PC-9 (cell line): Measurements from ENCODE around the gene JMJD6. TPM values are rescaled to one million over a fixed set of nuclear protein-coding genes. Genes with fewer than 3 reads are reported as not detected.

Experiments
- BruUV-seq: library from RNA; stranded (reverse); fragments of 400-500 nt; replicated peaks from 2 replicates; lab custom pipeline; 2021; lab: Mats Ljungman, UMichigan
- CTCF ChIA-PET: fragments of 300-600 bp; sonication (Branson Sonifier 250); formaldehyde crosslinking; loops from one replicate; lab custom pipeline; 2022; ENCODE audit warnings: antibody characterized with exemption; lab: Charles Lee
- POLR2A ChIA-PET: fragments of 300-600 bp; sonication (Branson Sonifier 250); formaldehyde crosslinking; loops from one replicate; lab custom pipeline; 2022; ENCODE audit warnings: antibody characterized with exemption; ENCODE audit not compliant: unreplicated experiment; lab: Charles Lee
- DNase-seq, 2 experiments: peaks; one replicate each; pipeline versions ENCODE4 v3.0.0 to v3.0.0-alpha.2; 2015 to 2022; ENCODE audit warnings: mixed read lengths in 1 of 2
- H2AFZ ChIP-seq: fragments of 200-600 bp; sonication (generic); 2 replicates; pipeline ENCODE4 v1.8.1; 2017; ENCODE audit warnings: antibody characterized with exemption
- H3F3A ChIP-seq: fragments of 200-600 bp; sonication (generic); 2 replicates; pipeline ENCODE4 v1.8.1; 2017; ENCODE audit warnings: antibody characterized with exemption, mild to moderate bottlenecking, low read depth; ENCODE audit not compliant: insufficient read depth
- H3K27ac ChIP-seq: fragments of 200-600 bp; sonication (generic); 2 replicates; pipeline ENCODE4 v1.6.1; 2016; ENCODE audit warnings: mixed run types
- H3K27me3 ChIP-seq: fragments of 200-600 bp; sonication (generic); 2 replicates; pipeline ENCODE4 v1.6.1; 2016; ENCODE audit warnings: low read depth, mixed run types; ENCODE audit not compliant: insufficient read depth
- H3K36me3 ChIP-seq: fragments of 200-600 bp; sonication (generic); 2 replicates; pipeline ENCODE4 v1.6.1; 2016; ENCODE audit warnings: low read depth, mixed run types
- H3K4me1 ChIP-seq: fragments of 200-600 bp; sonication (generic); replicated peaks from 2 replicates; pipeline ENCODE4 v1.6.1; 2016; ENCODE audit warnings: mixed run types; ENCODE audit not compliant: insufficient read depth
- H3K4me2 ChIP-seq: fragments of 200-600 bp; sonication (generic); 2 replicates; pipeline ENCODE4 v1.6.1; 2017; ENCODE audit warnings: mixed run types
- H3K4me3 ChIP-seq: fragments of 200-600 bp; sonication (generic); 2 replicates; pipeline ENCODE4 v1.6.1; 2016; ENCODE audit warnings: mixed run types
- H3K79me2 ChIP-seq: fragments of 200-600 bp; sonication (generic); 2 replicates; pipeline ENCODE4 v1.6.1; 2017; ENCODE audit warnings: low read depth, mixed run types
- H3K9me2 ChIP-seq: fragments of 200-600 bp; sonication (generic); 2 replicates; pipeline ENCODE4 v1.8.1; 2017; ENCODE audit warnings: mild to moderate bottlenecking; ENCODE audit not compliant: insufficient read depth
- H3K9me3 ChIP-seq: fragments of 200-600 bp; sonication (generic); 2 replicates; pipeline ENCODE4 v1.8.1; 2016; ENCODE audit warnings: low read depth; ENCODE audit not compliant: insufficient read depth
- H4K20me1 ChIP-seq: fragments of 200-600 bp; sonication (generic); 2 replicates; pipeline ENCODE4 v1.8.1; 2017; ENCODE audit not compliant: insufficient read depth
- CTCF ChIP-seq: fragments of 200-600 bp; sonication (generic); conservative IDR thresholded peaks from 2 replicates; pipeline ENCODE4 v1.6.1; 2017; ENCODE audit warnings: mixed run types, antibody characterized with exemption, mild to moderate bottlenecking, moderate library complexity
- EZH2 ChIP-seq: fragments of 200-600 bp; sonication (generic); IDR thresholded peaks from 2 replicates; pipeline ENCODE4 v1.8.0; 2017; ENCODE audit warnings: antibody characterized with exemption, low read depth
- intact Hi-C: fragments of 100-400 bp; cut with micrococcal nuclease; formaldehyde crosslinking; loops from one replicate; pipeline ENCODE4 v1.10.0; 2022; ENCODE audit not compliant: unreplicated experiment
- total RNA-seq: library from RNA; stranded (reverse); gene quantifications from 2 replicates; pipeline ENCODE4 v1.2.3, GENCODE V29; 2021

The JMJD6 gene
- total RNA-seq, 1 experiment from 2014 or later = 25.2 TPM

GRCh38 chr17:76758570-76758969 lies 32.2 kb upstream of the JMJD6 start:
- Histone ChIP-seq H3K4me2 (no peak overlapping the region), H3K9me2 (no peaks in the 10 kb centered on the region), H3K27ac (no peak overlapping the region), H3F3A (no peaks in the 10 kb centered on the region), H2AFZ (no peak overlapping the region), H3K4me1 (no peaks in the 10 kb centered on the region), H3K4me3 (no peak overlapping the region), H3K36me3 (no peaks in the 10 kb centered on the region), H4K20me1 (no peaks in the 10 kb centered on the region), H3K9me3 (no peaks in the 10 kb centered on the region), H3K79me2 (no peaks in the 10 kb centered on the region), H3K27me3 (no peaks in the 10 kb centered on the region)
- intact Hi-C loops = no loop called here
- BruUV-seq = no TSS peak
- TF ChIP-seq EZH2 (no peak), CTCF (no peak)
- no peak for DNase-seq
- POLR2A ChIA-PET = no interaction called here
- CTCF ChIA-PET = no interaction called here

- Histone ChIP-seq H3K79me2 (no peaks in the 10 kb centered on the region), H3K36me3 (no peaks in the 10 kb centered on the region), H3K9me3 (no peaks in the 10 kb centered on the region), H3K27me3 (no peaks in the 10 kb centered on the region), H2AFZ (no peak overlapping the region), H3K9me2 (no peaks in the 10 kb centered on the region), H3K4me2 (no peak overlapping the region), H3F3A (no peaks in the 10 kb centered on the region), H3K27ac (no peak overlapping the region), H3K4me3 (no peak overlapping the region), H4K20me1 (no peaks in the 10 kb centered on the region), H3K4me1 (no peaks in the 10 kb centered on the region)
- POLR2A ChIA-PET = no interaction called here
- BruUV-seq = no TSS peak
- no peak for DNase-seq
- intact Hi-C loops = no loop called here
- TF ChIP-seq EZH2 = no peak
- CTCF ChIA-PET = no interaction called here
Observed at GRCh38 chr17:76757256-76757655, 30.9 kb upstream of the JMJD6 start.

GRCh38 chr17:76755285-76755684 lies 28.9 kb upstream of the JMJD6 start:
- Histone ChIP-seq H3K9me2 (no peaks in the 10 kb centered on the region), H3K4me2 (no peak overlapping the region), H3K9me3 (no peaks in the 10 kb centered on the region), H3F3A (no peaks in the 10 kb centered on the region), H3K4me1 (no peaks in the 10 kb centered on the region), H3K4me3 (no peak overlapping the region), H4K20me1 (no peaks in the 10 kb centered on the region), H3K27me3 (no peaks in the 10 kb centered on the region), H3K27ac (no peak overlapping the region), H2AFZ (no peak overlapping the region), H3K36me3 (no peaks in the 10 kb centered on the region), H3K79me2 (no peaks in the 10 kb centered on the region)
- DNase-seq = no peak
- intact Hi-C loops = no loop called here
- ChIA-PET POLR2A (no interaction called here), CTCF (interaction anchor here (0.6 kb wide), 1 partner anchor 10 kb away, joined by 3 read pairs; no protein-coding TSS in a partner anchor)
- TF ChIP-seq CTCF (no peak), EZH2 (no peak)
- BruUV-seq = no TSS peak
